ENCODE measurements around the gene WDR4.

- TF ChIP-seq PATZ1 (CRISPR knock-in tag; IDR thresholded peaks at IDR 0.05; ENCODE audit: borderline replicate concordance): no peak
- TF ChIP-seq ISL1 (CRISPR knock-in tag; IDR thresholded peaks at IDR 0.05): no peak
- TF ChIP-seq ZNF565 (CRISPR knock-in tag; conservative IDR thresholded peaks at IDR 0.05; ENCODE audit: low read depth): no peak
- no peak for TF ChIP-seq ZC3H10 (CRISPR knock-in tag; IDR thresholded peaks at IDR 0.05)
- TF ChIP-seq GLIS3 (CRISPR knock-in tag; IDR thresholded peaks at IDR 0.05): no peak
- no peak for TF ChIP-seq CSDC2 (CRISPR knock-in tag; IDR thresholded peaks at IDR 0.05)
- TF ChIP-seq ESRRG (CRISPR knock-in tag; IDR thresholded peaks at IDR 0.05): no peak
- TF ChIP-seq CSRNP3 (CRISPR knock-in tag; IDR thresholded peaks at IDR 0.05): no peak
Observed at GRCh38 chr21:42807938-42808613, 71.3 kb downstream of the WDR4 start.

Measured in SK-N-SH treated with all-trans-retinoic acid at 6 μM for 48 hours (cell line).